ENCODE measurements around the gene NEK10.
A peak's percentile ranks its signal among the peaks of the same experiment; 100 is the strongest.

Gene NEK10

DNA sequence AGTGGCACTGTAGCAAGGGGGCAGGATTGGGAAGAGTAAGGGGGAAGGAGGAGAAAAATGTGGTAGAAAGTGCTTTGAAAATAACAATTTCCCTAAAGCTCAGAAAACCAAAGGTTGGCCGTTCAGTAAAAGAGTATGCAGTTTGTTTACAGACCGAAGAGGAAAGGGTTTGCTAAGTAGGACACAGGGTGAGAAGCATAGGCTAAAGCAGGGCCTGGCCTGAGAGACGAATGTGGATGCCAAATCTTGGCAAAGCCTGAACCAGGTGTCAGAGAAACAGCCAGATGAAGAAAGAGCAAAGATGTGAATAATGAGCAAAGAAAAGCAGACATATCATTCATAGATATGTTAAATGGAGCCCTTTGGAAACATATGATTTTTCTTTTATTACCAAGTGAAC lies 17.1 kb downstream of the NEK10 start:
- H3K27me3 ChIP-seq (ENCODE audit: insufficient read depth, low read length) = no peaks in the 10 kb centered on the region

DNA sequence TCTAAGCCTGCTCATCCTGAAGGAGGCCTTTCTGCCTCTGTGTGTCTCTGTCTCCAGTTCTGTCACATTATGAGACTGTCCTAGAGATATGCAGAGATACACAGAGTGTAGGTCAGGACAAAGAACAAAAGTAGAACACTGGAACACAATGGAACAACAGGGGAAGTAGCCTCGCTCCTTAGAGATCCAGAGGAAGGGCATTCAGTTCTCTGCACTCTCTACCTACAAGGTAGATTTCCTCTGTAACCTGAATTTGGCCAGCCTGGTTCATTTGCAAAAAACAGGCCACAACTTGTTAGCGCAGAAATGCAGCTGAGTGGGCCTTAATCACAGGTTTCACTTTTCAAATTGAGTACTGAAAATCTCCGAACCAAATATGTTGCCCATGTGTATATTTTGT lies 19.4 kb downstream of the NEK10 start:
- Histone ChIP-seq H3K36me3 (ENCODE audit: insufficient read depth, low read length) (no peaks in the 10 kb centered on the region), H3K4me3 (ENCODE audit: low read depth, low read length, poor library complexity, severe bottlenecking) (no peak overlapping the region), H3K79me2 (ENCODE audit: insufficient read depth, low read length) (no peaks in the 10 kb centered on the region), H3K9ac (ENCODE audit: low read length) (no peak overlapping the region), H3F3A (ENCODE audit: insufficient read depth, low read length) (no peaks in the 10 kb centered on the region), H3K9me3 (ENCODE audit: low read length) (no peaks in the 10 kb centered on the region), H3K27me3 (ENCODE audit: insufficient read depth, low read length) (no peaks in the 10 kb centered on the region), H3K9me2 (ENCODE audit: low read depth, low read length) (no peaks in the 10 kb centered on the region), H2AFZ (ENCODE audit: low read length) (no peak overlapping the region), H3K4me1 (ENCODE audit: insufficient read depth, low read length, severe bottlenecking) (no peaks in the 10 kb centered on the region), H4K20me1 (ENCODE audit: insufficient read depth, low read length) (no peaks in the 10 kb centered on the region), H3K27ac (ENCODE audit: low read depth, low read length, poor library complexity, severe bottlenecking) (no peak overlapping the region), H3K4me2 (ENCODE audit: low read length) (peak overlapping the region; percentile 13; the same call in 1 of the 2 replicates)
- TF ChIP-seq EZH2 (IDR thresholded peaks at IDR 0.05; ENCODE audit: borderline replicate concordance, low read length) = no peak
- TF ChIP-seq, protein P1, sequence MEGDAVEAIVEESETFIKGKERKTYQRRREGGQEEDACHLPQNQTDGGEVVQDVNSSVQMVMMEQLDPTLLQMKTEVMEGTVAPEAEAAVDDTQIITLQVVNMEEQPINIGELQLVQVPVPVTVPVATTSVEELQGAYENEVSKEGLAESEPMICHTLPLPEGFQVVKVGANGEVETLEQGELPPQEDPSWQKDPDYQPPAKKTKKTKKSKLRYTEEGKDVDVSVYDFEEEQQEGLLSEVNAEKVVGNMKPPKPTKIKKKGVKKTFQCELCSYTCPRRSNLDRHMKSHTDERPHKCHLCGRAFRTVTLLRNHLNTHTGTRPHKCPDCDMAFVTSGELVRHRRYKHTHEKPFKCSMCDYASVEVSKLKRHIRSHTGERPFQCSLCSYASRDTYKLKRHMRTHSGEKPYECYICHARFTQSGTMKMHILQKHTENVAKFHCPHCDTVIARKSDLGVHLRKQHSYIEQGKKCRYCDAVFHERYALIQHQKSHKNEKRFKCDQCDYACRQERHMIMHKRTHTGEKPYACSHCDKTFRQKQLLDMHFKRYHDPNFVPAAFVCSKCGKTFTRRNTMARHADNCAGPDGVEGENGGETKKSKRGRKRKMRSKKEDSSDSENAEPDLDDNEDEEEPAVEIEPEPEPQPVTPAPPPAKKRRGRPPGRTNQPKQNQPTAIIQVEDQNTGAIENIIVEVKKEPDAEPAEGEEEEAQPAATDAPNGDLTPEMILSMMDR (IDR thresholded peaks at IDR 0.05; ENCODE audit: low read length) = no peak

More for the DNA sequence above, 17.1 kb downstream of the NEK10 start:
- Histone ChIP-seq H3K4me3 (ENCODE audit: low read depth, low read length, poor library complexity, severe bottlenecking) (no peak overlapping the region), H3F3A (ENCODE audit: insufficient read depth, low read length) (no peaks in the 10 kb centered on the region), H2AFZ (ENCODE audit: low read length) (no peak overlapping the region), H3K36me3 (ENCODE audit: insufficient read depth, low read length) (no peaks in the 10 kb centered on the region), H4K20me1 (ENCODE audit: insufficient read depth, low read length) (no peaks in the 10 kb centered on the region), H3K9ac (ENCODE audit: low read length) (no peak overlapping the region), H3K27ac (ENCODE audit: low read depth, low read length, poor library complexity, severe bottlenecking) (no peak overlapping the region), H3K9me2 (ENCODE audit: low read depth, low read length) (no peaks in the 10 kb centered on the region), H3K4me2 (ENCODE audit: low read length) (no peak overlapping the region), H3K79me2 (ENCODE audit: insufficient read depth, low read length) (no peaks in the 10 kb centered on the region), H3K9me3 (ENCODE audit: low read length) (no peaks in the 10 kb centered on the region), H3K4me1 (ENCODE audit: insufficient read depth, low read length, severe bottlenecking) (no peaks in the 10 kb centered on the region)
- TF ChIP-seq, protein P1 (IDR thresholded peaks at IDR 0.05; ENCODE audit: low read length) = no peak
- no peak for TF ChIP-seq EZH2 (IDR thresholded peaks at IDR 0.05; ENCODE audit: borderline replicate concordance, low read length)

GRCh38 chr3:27345959-27346865 lies 23.0 kb downstream of the NEK10 start:
- no peaks in the 10 kb centered on the region for H3K4me1 ChIP-seq (ENCODE audit: insufficient read depth, low read length, severe bottlenecking)
- no peaks in the 10 kb centered on the region for H3K27me3 ChIP-seq (ENCODE audit: insufficient read depth, low read length)
- no peak overlapping the region for H3K4me3 ChIP-seq (ENCODE audit: low read depth, low read length, poor library complexity, severe bottlenecking)
- H3F3A ChIP-seq (ENCODE audit: insufficient read depth, low read length) = no peaks in the 10 kb centered on the region
- no peak overlapping the region for H3K4me2 ChIP-seq (ENCODE audit: low read length)
- H3K9me2 ChIP-seq (ENCODE audit: low read depth, low read length) = no peaks in the 10 kb centered on the region
- H3K27ac ChIP-seq (ENCODE audit: low read depth, low read length, poor library complexity, severe bottlenecking) = no peak overlapping the region
- H4K20me1 ChIP-seq (ENCODE audit: insufficient read depth, low read length) = no peaks in the 10 kb centered on the region
- no peak overlapping the region for H3K9ac ChIP-seq (ENCODE audit: low read length)
- H2AFZ ChIP-seq (ENCODE audit: low read length) = no peak overlapping the region
- H3K79me2 ChIP-seq (ENCODE audit: insufficient read depth, low read length) = no peaks in the 10 kb centered on the region
- H3K9me3 ChIP-seq (ENCODE audit: low read length) = no peaks in the 10 kb centered on the region
- TF ChIP-seq EZH2 (IDR thresholded peaks at IDR 0.05; ENCODE audit: borderline replicate concordance, low read length) = no peak
- TF ChIP-seq, protein P1 (IDR thresholded peaks at IDR 0.05; ENCODE audit: low read length) = no peak
- H3K36me3 ChIP-seq (ENCODE audit: insufficient read depth, low read length) = no peaks in the 10 kb centered on the region
